Activated CD4-positive, alpha-beta T cell treated with anti-CD3 and anti-CD28 coated beads, Interleukin-2, amount 50 U/mL, for 24 hours (primary cell): Measurements from ENCODE around the gene RPS8.
"Not testable (repeated sequence)": the region's sequence is repeated elsewhere in the genome, so short reads cannot be mapped to it uniquely, and the experiment has no call there.

Experiments used
- DNase-seq, 2 donors: peaks; one replicate each; pipeline ENCODE4 v3.0.0-alpha.2; 2020; ENCODE audit warnings: low read depth in 1 of 2, low spot score in 1 of 2

Gene RPS8

GRCh38 chr1:44775078-44775929, at the start of gene RPS8:
TSS of gene RPS8 (plus strand) at chr1:44775540. CDS start at chr1:44775597, 57 bp downstream.
- peak; percentile 85 to 92 for DNase-seq

- peak; percentile 91 to 93 for DNase-seq
Observed at GRCh38 chr1:44730741-44731512, 44.4 kb upstream of the RPS8 start, which contains the start of gene RNU5D-1. TSS of gene RNU5D-1 (minus strand) at chr1:44731170.

GRCh38 chr1:44733365-44733764, 42.0 kb upstream of the RPS8 start:
- no peak for DNase-seq

GRCh38 chr1:44733784-44734183, 41.6 kb upstream of the RPS8 start:
- DNase-seq: no peak

GRCh38 chr1:44735992-44736391, 39.3 kb upstream of the RPS8 start:
- no peak for DNase-seq

- DNase-seq: not testable (repeated sequence)
Observed at GRCh38 chr1:44738953-44739306, 36.4 kb upstream of the RPS8 start.

GRCh38 chr1:44739307-44740178, 35.8 kb upstream of the RPS8 start, which contains the start of gene KIF2C:
TSS of gene KIF2C (plus strand) at chr1:44739837. CDS start at chr1:44739933, 96 bp downstream.
- peak; percentile 94 to 95 for DNase-seq

- DNase-seq: no peak
Observed at GRCh38 chr1:44740179-44740617, 35.1 kb upstream of the RPS8 start.

GRCh38 chr1:44743211-44743610, 32.1 kb upstream of the RPS8 start:
- DNase-seq: no peak

GRCh38 chr1:44747878-44748277, 27.5 kb upstream of the RPS8 start:
- DNase-seq: no peak

GRCh38 chr1:44757420-44757819, 17.9 kb upstream of the RPS8 start:
- no peak for DNase-seq

- no peak for DNase-seq
Observed at GRCh38 chr1:44759077-44759476, 16.3 kb upstream of the RPS8 start.

GRCh38 chr1:44760876-44761275, 14.5 kb upstream of the RPS8 start:
- no peak for DNase-seq

- not testable (repeated sequence) for DNase-seq
Observed at GRCh38 chr1:44766421-44766820, 8.9 kb upstream of the RPS8 start.

- DNase-seq: no peak
Observed at GRCh38 chr1:44775930-44776729, 790 bp downstream of the RPS8 start.

GRCh38 chr1:44776730-44777068, 1.4 kb downstream of the RPS8 start:
- no peak for DNase-seq

- DNase-seq: no peak
Observed at GRCh38 chr1:44777547-44777946, 2.2 kb downstream of the RPS8 start.

GRCh38 chr1:44777969-44778635, 2.8 kb downstream of the RPS8 start:
- DNase-seq: no peak

GRCh38 chr1:44778705-44779576, 3.6 kb downstream of the RPS8 start:
- DNase-seq: no peak
